Liver (tissue), 9 donors: Measurements from ENCODE around the gene CSNK2B. TPM values are rescaled to one million over a fixed set of nuclear protein-coding genes. Genes with fewer than 3 reads are reported as not detected.
A peak's percentile ranks its signal among the peaks of the same experiment; 100 is the strongest.

Experiments
- DNase-seq: peaks from one replicate; pipeline ENCODE4 v3.0.0-alpha.2; 2017; ENCODE audit warnings: low spot score
- H3K27ac ChIP-seq, 2 donors: one replicate each; pipeline ENCODE4 v1.7.0; 2013; ENCODE audit warnings: inconsistent platforms in 2 of 2, low read length in 2 of 2, control low read depth in 1 of 2, low read depth in 1 of 2, mild to moderate bottlenecking in 1 of 2
- H3K27me3 ChIP-seq, 4 donors: one replicate each; pipeline versions ENCODE4 v1.6.1 to v1.7.0; 2013; ENCODE audit warnings: low read length in 3 of 4, inconsistent platforms in 1 of 4, mild to moderate bottlenecking in 1 of 4, moderate library complexity in 1 of 4; ENCODE audit not compliant: control insufficient read depth in 4 of 4, insufficient read depth in 4 of 4
- H3K36me3 ChIP-seq, 4 donors: one replicate each; pipeline versions ENCODE4 v1.6.1 to v1.7.0; 2013; ENCODE audit warnings: low read length in 3 of 4, mild to moderate bottlenecking in 3 of 4, low read depth in 1 of 4, moderate library complexity in 1 of 4; ENCODE audit not compliant: control insufficient read depth in 4 of 4, insufficient read depth in 3 of 4
- H3K4me1 ChIP-seq, 4 donors: one replicate each; pipeline versions ENCODE4 v1.6.1 to v1.7.0; 2013; ENCODE audit warnings: low read length in 3 of 4, mild to moderate bottlenecking in 3 of 4, moderate library complexity in 1 of 4; ENCODE audit not compliant: control insufficient read depth in 4 of 4, insufficient read depth in 4 of 4
- H3K4me3 ChIP-seq, 3 donors: one replicate each; pipeline versions ENCODE4 v1.6.1 to v1.7.0; 2013; ENCODE audit warnings: low read length in 3 of 3, control low read depth in 1 of 3, low read depth in 1 of 3, mild to moderate bottlenecking in 1 of 3
- H3K9ac ChIP-seq, 2 donors: one replicate each; pipeline ENCODE4 v1.7.0; 2013; ENCODE audit warnings: low read length in 2 of 2, mild to moderate bottlenecking in 2 of 2, moderate library complexity in 2 of 2, control low read depth in 1 of 2, low read depth in 1 of 2
- H3K9me3 ChIP-seq, 4 donors: one replicate each; pipeline versions ENCODE4 v1.6.1 to v1.7.0; 2013; ENCODE audit warnings: low read length in 3 of 4; ENCODE audit not compliant: control insufficient read depth in 4 of 4
- ATF3 ChIP-seq: IDR thresholded peaks from 2 replicates; pipeline ENCODE4 v1.6.1; 2016; ENCODE audit warnings: antibody characterized with exemption
- EGR1 ChIP-seq, 2 donors: IDR thresholded peaks; 2 replicates each; pipeline ENCODE4 v1.6.1; 2016 to 2018; ENCODE audit warnings: antibody characterized with exemption in 2 of 2, low read depth in 2 of 2
- FOXA1 ChIP-seq: IDR thresholded peaks from 2 replicates; pipeline ENCODE4 v1.6.1; 2016; ENCODE audit warnings: antibody characterized with exemption
- FOXA2 ChIP-seq: IDR thresholded peaks from 2 replicates; pipeline ENCODE4 v1.6.1; 2016; ENCODE audit warnings: antibody characterized with exemption
- GABPA ChIP-seq, 2 donors: IDR thresholded peaks in 1 of 2; conservative IDR thresholded peaks in 1 of 2; 2 replicates each; pipeline ENCODE4 v1.6.1; 2016; ENCODE audit warnings: antibody characterized with exemption in 2 of 2, mild to moderate bottlenecking in 1 of 2, moderate library complexity in 1 of 2
- HNF4A ChIP-seq, 2 donors: conservative IDR thresholded peaks; 2 replicates each; pipeline ENCODE4 v1.6.1; 2016; ENCODE audit warnings: antibody characterized with exemption in 2 of 2, mild to moderate bottlenecking in 2 of 2
- HNF4G ChIP-seq: IDR thresholded peaks from 2 replicates; pipeline ENCODE4 v1.6.1; 2016; ENCODE audit warnings: antibody characterized with exemption
- MAX ChIP-seq: IDR thresholded peaks from 2 replicates; pipeline ENCODE4 v1.6.1; 2016; ENCODE audit warnings: antibody characterized with exemption
- NR2F2 ChIP-seq: IDR thresholded peaks from 2 replicates; pipeline ENCODE4 v1.6.1; 2016; ENCODE audit warnings: antibody characterized with exemption
- REST ChIP-seq: IDR thresholded peaks from 2 replicates; pipeline ENCODE4 v1.6.1; 2016; ENCODE audit warnings: antibody characterized with exemption, mild to moderate bottlenecking
- SP1 ChIP-seq: IDR thresholded peaks from 2 replicates; pipeline ENCODE4 v1.6.1; 2018; ENCODE audit warnings: antibody characterized with exemption, mild to moderate bottlenecking
- YY1 ChIP-seq: IDR thresholded peaks from 2 replicates; pipeline ENCODE4 v1.6.1; 2016; ENCODE audit warnings: antibody characterized with exemption, mild to moderate bottlenecking
- WGBS: extraction: QIAGEN DNeasy Blood & Tissue Kit; methylation state at CpG from one replicate; pipeline ENCODE4 v1.1.7; 2013; 5-methylcytosine and 5-hydroxymethylcytosine counted together
- polyA plus RNA-seq, 2 donors: library from polyadenylated mRNA; stranded (reverse) in 1 of 2; unstranded in 1 of 2; fragments of 200-250 nt in 1 of 2; fragments of >200 nt in 1 of 2; fragmentation: Nextera tagmentation in 1 of 2; extraction: Ambion mirVana in 1 of 2; gene quantifications; one replicate each; pipeline versions ENCODE4 v1.2.1 to v1.2.3, GENCODE V29; 2013 to 2015
- total RNA-seq, 2 donors: library from RNA; depleted of rRNA; stranded (reverse); fragments of >200 nt; gene quantifications; one replicate each; pipeline ENCODE4 v1.2.3, GENCODE V29; 2014
- donor health status: healthy.
- donor health status: healthy.
- donor health status: healthy.
- donor health status: healthy.
- donor health status: healthy.

CSNK2B gene
- total and polyA plus RNA-seq, 4 donors = 58.1 to 108 (median 77.0) TPM

GRCh38 chr6:31659649-31660380 is 6.1 kb upstream of the CSNK2B start:
- Histone ChIP-seq H3K9ac (peak overlapping the region; percentile 87 to 96), H3K27me3 (no peaks in the 10 kb centered on the region), H3K36me3 (peaks cover 0 to 7% (median 6%) of the 10 kb centered on the region in 4 donors), H3K9me3 (no peaks in the 10 kb centered on the region), H3K4me3 (peak overlapping the region; percentile 65 to 82 (median 67)), H3K27ac (peak overlapping the region; percentile 81 to 90), H3K4me1 (peaks cover 20 to 83% (median 72%) of the 10 kb centered on the region in 4 donors)
- 37% methylated on average over 13 of the region's 13 CpGs for WGBS
- TF ChIP-seq ATF3 = no peak
- peak; percentile 97 for TF ChIP-seq REST
- DNase-seq = no peak

GRCh38 chr6:31660381-31661261 is 5.3 kb upstream of the CSNK2B start, which contains the start of gene C6orf47:
TSS of gene C6orf47 (minus strand) at chr6:31660778. CDS start at chr6:31659947, 831 bp downstream.
- WGBS = under 1% methylated on average over 52 of the region's 52 CpGs
- peaks cover 20 to 75% (median 64%) of the 10 kb centered on the region in 4 donors for H3K4me1 ChIP-seq
- H3K36me3 ChIP-seq = peaks cover 0 to 7% (median 6%) of the 10 kb centered on the region in 4 donors
- H3K4me3 ChIP-seq = peak within 1 kb of the TSS; percentile 65 to 82 (median 67)
- no peaks in the 10 kb centered on the region for H3K9me3 ChIP-seq
- H3K27me3 ChIP-seq = no peaks in the 10 kb centered on the region
- DNase-seq = peak; percentile 87
- peak within 1 kb of the TSS; percentile 87 to 96 for H3K9ac ChIP-seq
- no peak for TF ChIP-seq HNF4G
- TF ChIP-seq ATF3 = no peak
- peak in 1 of 2 donors; percentile 63 for TF ChIP-seq GABPA (IDR thresholded peaks at IDR 0.05 in 1 of 2, conservative IDR thresholded peaks at IDR 0.05 in 1 of 2)
- TF ChIP-seq EGR1 (IDR thresholded peaks at IDR 0.05; ENCODE audit: low read depth in 2 of 2) = peak; percentile 61 to 91
- peak; percentile 19 for TF ChIP-seq SP1
- TF ChIP-seq FOXA2 = no peak
- TF ChIP-seq FOXA1 = no peak
- no peak for TF ChIP-seq HNF4A (conservative IDR thresholded peaks at IDR 0.05)
- TF ChIP-seq NR2F2 = no peak
- TF ChIP-seq MAX = no peak
- TF ChIP-seq YY1 = peak; percentile 13
- peak; percentile 42 for TF ChIP-seq REST
- peak within 1 kb of the TSS; percentile 81 to 90 for H3K27ac ChIP-seq
